Measurements from ENCODE around the gene NEB.

NEB gene

GRCh38 chr2:151486053-151486452, 248.2 kb downstream of the NEB start:
- no peak overlapping the region for H3K4me3 ChIP-seq (ENCODE audit: low read depth, low read length)

- H3K4me3 ChIP-seq (ENCODE audit: low read depth, low read length) = no peak overlapping the region
Observed at GRCh38 chr2:151484100-151484499, 250.2 kb downstream of the NEB start.

DNA sequence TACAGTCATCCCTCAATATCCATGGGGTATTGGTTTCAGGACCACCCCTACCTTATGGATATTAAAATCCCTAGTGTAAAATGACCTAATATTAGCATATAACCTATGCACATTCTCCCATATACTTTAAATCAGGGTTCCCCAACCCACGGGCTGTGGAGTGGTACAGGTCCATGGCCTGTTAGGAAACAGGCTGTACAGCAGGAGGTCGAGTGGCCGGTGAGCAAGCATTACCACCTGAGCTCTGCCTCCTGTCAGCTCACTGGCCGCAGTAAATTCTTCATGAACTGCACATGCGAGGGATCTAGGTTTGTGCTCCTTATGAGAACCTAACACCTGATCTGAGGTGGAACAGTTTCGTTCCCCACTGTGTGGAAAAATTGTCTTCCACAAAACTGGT, 250.7 kb downstream of the NEB start:
- H3K4me3 ChIP-seq (ENCODE audit: low read depth, low read length) = no peak overlapping the region

- no peak overlapping the region for H3K4me3 ChIP-seq (ENCODE audit: low read depth, low read length)
Observed at GRCh38 chr2:151482171-151482725, 252.0 kb downstream of the NEB start.

DNA sequence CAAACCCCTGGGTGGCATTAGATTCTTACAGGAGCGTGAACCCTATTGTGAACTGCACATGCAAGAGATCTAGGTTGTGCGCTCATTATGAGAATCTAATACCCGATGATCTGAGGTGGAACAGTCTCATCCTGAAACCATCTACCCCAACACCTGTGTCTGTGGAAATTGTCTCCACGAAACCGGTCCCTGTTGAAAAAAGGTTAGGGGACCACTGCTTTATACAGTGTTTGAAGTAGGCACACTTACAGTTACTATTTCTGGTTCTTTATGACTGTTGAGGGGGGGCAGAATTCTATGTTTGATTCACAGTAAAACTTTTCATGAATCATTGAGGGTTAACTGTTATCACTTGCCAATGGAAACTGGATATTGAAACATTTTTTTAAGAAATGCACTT, 252.5 kb downstream of the NEB start:
- H3K4me3 ChIP-seq (ENCODE audit: low read depth, low read length) = no peak overlapping the region

- no peak overlapping the region for H3K4me3 ChIP-seq (ENCODE audit: low read depth, low read length)
Observed at GRCh38 chr2:151478011-151478410, 256.3 kb downstream of the NEB start.

DNA sequence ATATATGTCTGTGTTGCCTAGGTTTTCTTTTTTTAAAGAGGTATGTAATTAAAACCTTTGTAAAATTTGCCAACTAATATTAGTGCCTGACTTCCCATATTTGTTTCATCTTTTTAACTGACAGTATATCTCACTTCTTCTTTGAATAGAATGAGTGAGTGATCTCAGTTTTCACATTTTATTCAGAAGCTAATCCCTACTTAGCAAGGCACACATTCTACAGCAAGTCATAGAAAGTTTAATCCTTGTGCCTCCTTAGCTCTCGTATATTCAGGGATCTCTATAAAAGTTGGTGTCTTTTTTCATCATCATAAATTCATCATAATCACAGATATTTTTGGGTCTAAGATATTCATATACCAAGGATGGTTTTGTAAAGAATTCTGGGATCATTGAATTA, 258.0 kb downstream of the NEB start:
- no peak overlapping the region for H3K4me3 ChIP-seq (ENCODE audit: low read depth, low read length)

- H3K4me3 ChIP-seq (ENCODE audit: low read depth, low read length) = no peak overlapping the region
Observed at GRCh38 chr2:151475071-151475470, 259.2 kb downstream of the NEB start.

- H3K4me3 ChIP-seq (ENCODE audit: low read depth, low read length) = no peak overlapping the region
Observed at GRCh38 chr2:151472966-151473365, 261.3 kb downstream of the NEB start.

DNA sequence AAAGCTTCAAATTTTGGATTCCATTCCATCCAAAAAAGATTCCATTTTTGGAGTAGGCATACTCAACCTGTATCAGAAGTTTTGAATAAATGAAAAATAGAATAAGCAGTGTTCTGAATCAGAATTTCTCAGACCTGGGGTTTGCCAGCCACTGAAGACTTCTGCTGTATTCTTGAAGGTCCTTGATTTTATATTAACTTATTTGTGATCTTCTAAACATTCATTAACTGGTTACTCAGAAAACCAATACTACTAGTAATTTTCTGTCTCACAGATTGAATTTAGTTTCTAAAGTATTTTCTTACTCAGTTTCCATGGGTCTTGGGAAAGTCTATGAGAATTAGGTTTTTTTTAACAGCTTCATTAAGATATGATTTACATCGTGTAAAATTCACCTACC, 263.7 kb downstream of the NEB start:
- no peak overlapping the region for H3K4me3 ChIP-seq (ENCODE audit: low read depth, low read length)

DNA sequence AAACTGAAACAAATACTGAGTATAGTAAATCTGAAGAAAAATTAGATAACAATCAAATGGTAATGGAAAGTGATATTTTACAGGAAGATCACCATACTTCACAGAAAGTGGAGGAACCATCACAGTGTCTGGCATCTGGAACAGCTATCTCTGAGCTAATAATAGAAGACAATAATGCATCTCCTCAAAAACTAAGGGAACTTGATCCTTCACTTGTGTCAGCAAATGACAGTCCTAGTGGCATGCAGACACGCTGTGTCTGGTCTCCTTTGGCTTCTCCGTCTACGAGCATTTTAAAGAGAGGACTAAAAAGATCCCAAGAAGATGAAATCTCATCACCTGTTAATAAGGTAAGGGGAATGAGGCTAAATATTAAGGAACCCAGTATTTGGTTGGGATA, 268.5 kb downstream of the NEB start:
- H3K4me3 ChIP-seq (ENCODE audit: low read depth, low read length) = no peak overlapping the region

GRCh38 chr2:151459358-151459757, 274.9 kb downstream of the NEB start:
- no peak overlapping the region for H3K4me3 ChIP-seq (ENCODE audit: low read depth, low read length)

DNA sequence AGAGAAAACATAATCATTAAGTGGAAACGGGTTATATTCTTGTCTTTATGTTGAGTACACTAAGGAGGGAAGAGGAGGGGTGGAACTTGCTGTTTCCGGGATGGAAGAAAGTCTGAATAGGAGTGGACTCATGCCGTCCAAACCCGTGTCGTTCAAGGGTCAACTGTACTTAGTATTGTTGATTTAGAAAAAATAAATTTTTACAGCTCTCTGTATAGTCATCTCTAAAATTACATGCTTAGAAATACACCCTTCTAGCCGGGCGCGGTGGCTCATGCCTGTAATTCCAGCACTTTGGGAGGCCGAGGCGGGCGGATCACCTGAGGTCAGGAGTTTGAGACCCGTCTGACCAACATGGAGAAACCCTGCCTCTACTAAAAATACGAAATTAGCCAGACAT, 295.1 kb downstream of the NEB start:
- H3K4me3 ChIP-seq (ENCODE audit: low read depth, low read length) = no peak overlapping the region

GRCh38 chr2:151438506-151438905, 295.8 kb downstream of the NEB start:
- H3K4me3 ChIP-seq (ENCODE audit: low read depth, low read length) = no peak overlapping the region

DNA sequence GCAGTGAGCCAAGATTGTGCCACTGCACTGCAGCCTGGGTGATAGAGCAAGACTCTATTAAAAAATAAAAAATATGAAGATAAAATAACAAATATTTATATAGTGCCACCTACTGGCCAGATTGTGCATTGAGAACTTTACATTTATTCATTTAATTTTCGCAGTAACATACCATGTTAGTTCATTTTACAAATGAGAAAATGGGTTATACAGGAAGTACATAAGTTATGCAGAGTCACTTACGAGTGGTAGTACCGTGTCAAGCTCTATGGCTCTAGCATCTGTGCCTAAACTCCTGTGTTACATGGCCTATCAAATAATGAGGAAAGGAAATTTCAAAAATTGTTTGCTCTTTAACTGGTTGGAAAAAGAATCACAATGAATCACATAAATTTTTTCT, 296.6 kb downstream of the NEB start:
- no peak overlapping the region for H3K4me3 ChIP-seq (ENCODE audit: low read depth, low read length)
